Mucosa of descending colon (tissue), 3 donors: ENCODE results near the gene GSTA2. TPM values are rescaled to one million over a fixed set of nuclear protein-coding genes. Genes with fewer than 3 reads are reported as not detected.

ENCODE experiments used
- ATAC-seq: fragments of 200-7000 bp; cut with Tn5 transposase; one replicate; pipeline ENCODE4 v1.9.1; 2020; ENCODE audit warnings: mild to moderate bottlenecking, moderate library complexity
- DNase-seq, 3 donors: peaks; one replicate each; pipeline ENCODE4 v3.0.0-alpha.2; 2020
- H3K36me3 ChIP-seq: fragments of 200-600 bp; one replicate; pipeline ENCODE4 v1.8.0; 2021; ENCODE audit warnings: low read depth, mild to moderate bottlenecking
- H3K4me1 ChIP-seq: fragments of 200-600 bp; one replicate; pipeline ENCODE4 v1.8.0; 2021; ENCODE audit warnings: low read depth, mild to moderate bottlenecking
- H3K4me3 ChIP-seq: fragments of 200-600 bp; one replicate; pipeline ENCODE4 v1.8.0; 2021; ENCODE audit warnings: mild to moderate bottlenecking
- H3K9me3 ChIP-seq: fragments of 200-600 bp; one replicate; pipeline ENCODE4 v1.8.0; 2021; ENCODE audit warnings: mild to moderate bottlenecking
- intact Hi-C, 2 donors: fragments of 100-400 bp; cut with DNase I in 1 of 2; cut with micrococcal nuclease in 1 of 2; formaldehyde crosslinking; loops; one replicate each; pipeline versions ENCODE4 v1.11.0 to v1.11.1; 2022; cut with DNase I, micrococcal nuclease
- total RNA-seq, 3 donors: library from RNA; stranded (reverse); fragmentation: NEBNext Ultra II Directional in 2 of 3; extraction: Animal tissue kit (Norgen Biotek cat#: 25700) in 2 of 3; gene quantifications; one replicate each; pipeline versions ENCODE4 v1.2.1 to v1.2.4, GENCODE V29; 2021 to 2023
- TF ChIP-seq, protein P1 (sequence below): fragments of 200-600 bp; IDR thresholded peaks from one replicate; pipeline ENCODE4 v1.8.0; 2022; ENCODE audit warnings: antibody characterized with exemption, mild to moderate bottlenecking
- donor health status: DM: no; HTN: no; CAD: no; lungs with moderate emphysema.
- donor health status: DM: no; HTN: no; CAD: no.
- donor health status: DM: no; HTN: yes; CAD: no.

Gene GSTA2
- total RNA-seq, 3 donors from 2014 or later, result 0.27 to 0.29 TPM; not detected in 1

DNA sequence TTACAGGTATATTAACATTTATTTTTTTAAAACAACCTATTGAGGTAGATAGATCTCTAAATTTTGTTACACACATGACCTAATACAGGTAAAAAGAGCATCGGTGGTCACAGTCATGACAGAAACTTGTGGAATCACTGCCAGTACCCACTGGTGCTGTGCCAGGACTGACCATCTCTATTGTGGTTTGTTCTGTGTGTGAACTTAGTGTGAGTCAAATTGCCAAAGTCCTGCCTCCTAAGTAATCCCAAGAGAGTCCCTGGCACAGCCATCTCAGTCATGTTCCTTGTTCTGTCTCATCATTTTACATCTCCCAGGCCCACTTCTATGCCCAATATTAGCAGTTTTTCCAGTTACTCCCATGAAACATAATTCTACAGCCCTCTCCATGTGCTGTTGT, 21.4 kb downstream of the GSTA2 start:
- H3K4me1 ChIP-seq, result no peaks in the 10 kb centered on the region
- ATAC-seq (no peak), DNase-seq (no peak)
- no peaks in the 10 kb centered on the region for H3K36me3 ChIP-seq
- H3K9me3 ChIP-seq, result no peaks in the 10 kb centered on the region
- TF ChIP-seq, protein P1, sequence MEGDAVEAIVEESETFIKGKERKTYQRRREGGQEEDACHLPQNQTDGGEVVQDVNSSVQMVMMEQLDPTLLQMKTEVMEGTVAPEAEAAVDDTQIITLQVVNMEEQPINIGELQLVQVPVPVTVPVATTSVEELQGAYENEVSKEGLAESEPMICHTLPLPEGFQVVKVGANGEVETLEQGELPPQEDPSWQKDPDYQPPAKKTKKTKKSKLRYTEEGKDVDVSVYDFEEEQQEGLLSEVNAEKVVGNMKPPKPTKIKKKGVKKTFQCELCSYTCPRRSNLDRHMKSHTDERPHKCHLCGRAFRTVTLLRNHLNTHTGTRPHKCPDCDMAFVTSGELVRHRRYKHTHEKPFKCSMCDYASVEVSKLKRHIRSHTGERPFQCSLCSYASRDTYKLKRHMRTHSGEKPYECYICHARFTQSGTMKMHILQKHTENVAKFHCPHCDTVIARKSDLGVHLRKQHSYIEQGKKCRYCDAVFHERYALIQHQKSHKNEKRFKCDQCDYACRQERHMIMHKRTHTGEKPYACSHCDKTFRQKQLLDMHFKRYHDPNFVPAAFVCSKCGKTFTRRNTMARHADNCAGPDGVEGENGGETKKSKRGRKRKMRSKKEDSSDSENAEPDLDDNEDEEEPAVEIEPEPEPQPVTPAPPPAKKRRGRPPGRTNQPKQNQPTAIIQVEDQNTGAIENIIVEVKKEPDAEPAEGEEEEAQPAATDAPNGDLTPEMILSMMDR, result no peak
- intact Hi-C loops, result no loop called here
- H3K4me3 ChIP-seq, result no peak overlapping the region

DNA sequence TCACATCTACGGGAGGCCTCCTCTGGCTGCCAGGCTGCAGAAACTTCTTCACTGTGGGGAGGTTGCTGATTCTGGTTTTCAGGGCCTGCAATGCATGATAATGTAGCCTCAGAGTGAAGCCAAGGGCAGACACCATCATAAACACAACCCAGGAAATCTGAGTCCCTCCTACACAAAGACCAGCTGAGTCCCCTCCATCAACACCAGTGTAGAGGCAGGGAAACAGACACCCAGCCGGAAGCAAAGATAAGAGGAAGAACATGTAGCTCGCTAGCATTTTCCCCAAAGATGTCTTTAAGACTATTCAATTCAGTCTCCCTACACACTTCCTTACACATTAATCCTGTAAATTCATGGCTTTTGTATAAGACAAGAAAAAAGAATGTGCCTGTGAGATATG, 23.6 kb downstream of the GSTA2 start:
- H3K36me3 ChIP-seq, result no peaks in the 10 kb centered on the region
- H3K9me3 ChIP-seq, result no peaks in the 10 kb centered on the region
- H3K4me1 ChIP-seq, result no peaks in the 10 kb centered on the region
- H3K4me3 ChIP-seq, result no peak overlapping the region
- DNase-seq (no peak), ATAC-seq (no peak)
- intact Hi-C loops, result no loop called here
- TF ChIP-seq, protein P1, result no peak

DNA sequence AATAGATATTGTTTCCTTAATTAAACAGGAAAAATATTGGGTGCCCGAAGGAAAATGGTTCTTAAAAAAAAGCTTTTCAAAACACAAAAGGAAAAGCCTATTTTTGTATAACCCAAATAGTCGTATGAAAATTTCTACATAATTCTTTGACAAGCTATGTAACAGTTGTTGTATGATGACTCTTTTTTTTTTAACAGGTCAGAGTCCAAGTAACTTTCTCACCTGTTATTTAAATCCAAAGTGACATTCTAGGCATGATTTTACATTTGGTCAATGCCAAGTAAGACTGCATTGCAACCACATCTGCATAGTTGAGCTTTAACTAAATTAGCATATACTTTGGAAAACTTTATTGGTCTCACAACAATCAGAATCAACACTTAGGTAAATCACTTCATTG, 24.1 kb downstream of the GSTA2 start:
- H3K9me3 ChIP-seq, result no peaks in the 10 kb centered on the region
- no peaks in the 10 kb centered on the region for H3K4me1 ChIP-seq
- TF ChIP-seq, protein P1, result no peak
- intact Hi-C loops, result no loop called here
- no peak for ATAC-seq
- DNase-seq, result no peak
- no peaks in the 10 kb centered on the region for H3K36me3 ChIP-seq
- H3K4me3 ChIP-seq, result no peak overlapping the region

DNA sequence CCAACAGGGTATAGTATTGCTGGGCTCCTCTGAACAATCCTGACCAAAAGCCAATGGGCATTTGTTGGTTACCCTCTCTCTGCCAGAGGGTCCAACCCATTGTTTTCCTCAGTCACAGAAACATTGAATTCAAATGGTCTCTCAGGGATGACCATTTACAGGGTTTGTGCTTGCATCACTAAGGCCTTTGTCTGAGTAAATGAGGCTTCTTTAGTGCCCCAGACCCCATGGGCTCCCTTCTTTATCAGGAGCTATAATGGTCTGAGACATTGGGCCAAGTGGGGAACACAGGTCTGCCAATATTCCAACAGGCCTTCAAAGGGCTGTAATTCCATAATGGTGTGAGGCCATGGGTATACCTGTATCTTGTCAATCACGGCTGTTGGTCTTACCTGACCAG, 27.1 kb downstream of the GSTA2 start:
- intact Hi-C loops, result no loop called here

DNA sequence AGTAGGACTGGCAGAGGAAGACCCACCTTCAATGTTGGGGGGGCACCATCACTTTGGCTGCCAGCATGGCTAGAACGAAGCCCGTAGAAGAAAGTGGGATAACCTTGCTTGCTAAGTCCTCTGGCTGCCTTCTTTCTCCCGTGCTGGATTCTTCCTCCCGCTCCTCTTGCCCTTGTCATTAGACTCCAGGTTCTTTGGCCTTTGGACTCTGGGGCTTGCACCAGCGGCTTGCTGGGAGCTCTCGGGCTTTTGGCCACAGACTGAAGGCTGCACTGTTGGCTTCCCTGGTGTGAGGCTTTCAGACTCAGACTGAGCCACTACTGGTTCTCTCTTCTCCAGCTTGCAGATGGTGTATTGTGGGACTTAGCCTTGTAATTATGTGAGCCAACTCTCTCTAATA, 28.2 kb downstream of the GSTA2 start:
- Histone ChIP-seq H3K9me3 (no peaks in the 10 kb centered on the region), H3K36me3 (no peaks in the 10 kb centered on the region), H3K4me3 (no peak overlapping the region), H3K4me1 (no peaks in the 10 kb centered on the region)
- DNase-seq, result peak in 2 of 3 donors; percentile 9 to 21
- TF ChIP-seq, protein P1, result no peak
- no peak for ATAC-seq
- intact Hi-C loops, result no loop called here

More for the DNA sequence above, 27.1 kb downstream of the GSTA2 start:
- Histone ChIP-seq H3K4me1 (no peaks in the 10 kb centered on the region), H3K9me3 (no peaks in the 10 kb centered on the region), H3K4me3 (no peak overlapping the region), H3K36me3 (no peaks in the 10 kb centered on the region)
- no peak for DNase-seq
- ATAC-seq, result no peak
- TF ChIP-seq, protein P1, result no peak

DNA sequence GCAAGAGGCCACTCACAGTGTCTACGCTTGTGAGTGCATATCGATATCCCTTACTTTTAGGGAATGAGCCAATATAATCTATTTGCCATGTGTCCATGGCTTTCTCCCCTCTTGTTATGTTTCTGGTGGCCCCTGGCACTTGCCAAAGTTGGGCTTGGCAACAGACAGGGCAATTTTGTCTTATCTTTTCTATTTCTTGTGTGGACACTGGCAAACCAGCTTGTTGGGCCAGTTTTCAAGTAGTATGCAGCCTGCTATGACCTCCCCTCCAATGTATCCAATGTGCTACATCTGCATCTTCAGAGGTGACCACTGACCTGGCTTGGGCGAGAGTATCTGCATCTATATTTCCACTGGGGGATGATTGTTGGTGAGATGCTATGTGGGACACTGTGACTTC, 29.2 kb downstream of the GSTA2 start:
- H3K9me3 ChIP-seq, result no peaks in the 10 kb centered on the region
- H3K4me1 ChIP-seq, result no peaks in the 10 kb centered on the region
- ATAC-seq (no peak), DNase-seq (no peak)
- no peaks in the 10 kb centered on the region for H3K36me3 ChIP-seq
- intact Hi-C loops, result no loop called here
- TF ChIP-seq, protein P1, result no peak
- H3K4me3 ChIP-seq, result no peak overlapping the region
